Progenitor cell of endocrine pancreas (in vitro differentiated cells): ENCODE measurements around the gene AHDC1. TPM values are rescaled to one million over a fixed set of nuclear protein-coding genes. Genes with fewer than 3 reads are reported as not detected.

Source experiments
- DNase-seq: peaks from one replicate; pipeline ENCODE4 v3.0.0; 2021; ENCODE audit warnings: low spot score; ENCODE audit not compliant: unreplicated experiment
- H3K27ac Mint-ChIP-seq: 2 replicates; pipeline ENCODE4 v1.8.0; 2021; ENCODE audit warnings: mild to moderate bottlenecking, moderate library complexity, mixed read lengths
- H3K27me3 Mint-ChIP-seq: 2 replicates; pipeline ENCODE4 v1.8.0; 2021; ENCODE audit warnings: mixed read lengths
- H3K36me3 Mint-ChIP-seq: 2 replicates; pipeline ENCODE4 v1.8.0; 2022; ENCODE audit warnings: mixed read lengths; ENCODE audit not compliant: insufficient read depth
- H3K4me1 Mint-ChIP-seq: 2 replicates; pipeline ENCODE4 v1.8.0; 2021; ENCODE audit warnings: low read depth, mixed read lengths
- H3K4me3 Mint-ChIP-seq: 2 replicates; pipeline ENCODE4 v1.8.0; 2021; ENCODE audit warnings: low read depth, mild to moderate bottlenecking, moderate library complexity, mixed read lengths
- H3K9me3 Mint-ChIP-seq: 2 replicates; pipeline ENCODE4 v1.8.0; 2021; ENCODE audit warnings: low read depth, mixed read lengths
- total RNA-seq: library from RNA; stranded (reverse); gene quantifications from 2 replicates; pipeline ENCODE4 v1.2.1, GENCODE V29; 2021
- TF ChIP-seq, protein P1 (sequence below): fragments of 200-600 bp; sonication (generic); IDR thresholded peaks from one replicate; pipeline ENCODE4 v1.5.0; 2021; ENCODE audit warnings: antibody characterized with exemption, mild to moderate bottlenecking; ENCODE audit not compliant: unreplicated experiment

AHDC1 gene
- total RNA-seq, 1 donor from 2014 or later, result 53.3 TPM

GRCh38 chr1:27521861-27522431, 82.0 kb downstream of the AHDC1 start:
- TF ChIP-seq, protein P1, sequence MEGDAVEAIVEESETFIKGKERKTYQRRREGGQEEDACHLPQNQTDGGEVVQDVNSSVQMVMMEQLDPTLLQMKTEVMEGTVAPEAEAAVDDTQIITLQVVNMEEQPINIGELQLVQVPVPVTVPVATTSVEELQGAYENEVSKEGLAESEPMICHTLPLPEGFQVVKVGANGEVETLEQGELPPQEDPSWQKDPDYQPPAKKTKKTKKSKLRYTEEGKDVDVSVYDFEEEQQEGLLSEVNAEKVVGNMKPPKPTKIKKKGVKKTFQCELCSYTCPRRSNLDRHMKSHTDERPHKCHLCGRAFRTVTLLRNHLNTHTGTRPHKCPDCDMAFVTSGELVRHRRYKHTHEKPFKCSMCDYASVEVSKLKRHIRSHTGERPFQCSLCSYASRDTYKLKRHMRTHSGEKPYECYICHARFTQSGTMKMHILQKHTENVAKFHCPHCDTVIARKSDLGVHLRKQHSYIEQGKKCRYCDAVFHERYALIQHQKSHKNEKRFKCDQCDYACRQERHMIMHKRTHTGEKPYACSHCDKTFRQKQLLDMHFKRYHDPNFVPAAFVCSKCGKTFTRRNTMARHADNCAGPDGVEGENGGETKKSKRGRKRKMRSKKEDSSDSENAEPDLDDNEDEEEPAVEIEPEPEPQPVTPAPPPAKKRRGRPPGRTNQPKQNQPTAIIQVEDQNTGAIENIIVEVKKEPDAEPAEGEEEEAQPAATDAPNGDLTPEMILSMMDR, result no peak
- no peaks in the 10 kb centered on the region for H3K9me3 Mint-ChIP-seq
- H3K27ac Mint-ChIP-seq, result peak overlapping the region; percentile 76
- H3K27me3 Mint-ChIP-seq, result no peaks in the 10 kb centered on the region
- no peak overlapping the region for H3K4me3 Mint-ChIP-seq
- DNase-seq, result no peak
- H3K36me3 Mint-ChIP-seq, result no peaks in the 10 kb centered on the region
- peaks cover 56% of the 10 kb centered on the region for H3K4me1 Mint-ChIP-seq

DNA sequence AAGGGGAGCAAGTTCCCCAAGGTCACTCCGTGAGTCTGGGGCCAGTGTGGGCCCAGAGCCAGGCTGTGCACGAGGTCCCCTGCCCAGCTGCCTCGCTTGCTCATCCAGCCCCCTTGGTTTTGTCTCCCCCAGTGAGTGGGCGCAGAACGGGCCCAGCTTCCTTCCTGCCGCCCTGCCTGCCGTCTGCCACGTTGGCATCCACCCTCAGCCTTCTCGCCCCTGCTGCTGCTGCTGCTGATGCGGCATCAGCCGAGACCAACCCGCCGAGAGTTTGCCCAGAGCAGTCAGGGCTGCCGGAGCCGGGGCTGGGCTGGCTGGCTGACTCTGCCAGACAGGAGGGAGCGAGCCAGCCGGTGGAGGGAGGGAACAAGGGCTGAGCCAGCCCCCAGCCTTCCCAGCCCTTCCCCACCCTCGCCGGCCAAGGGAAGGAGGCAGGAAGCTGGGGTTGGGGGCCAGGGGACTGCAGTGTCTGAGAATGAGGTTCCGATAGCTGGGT, 82.6 kb downstream of the AHDC1 start:
- DNase-seq, result no peak
- H3K4me3 Mint-ChIP-seq, result no peak overlapping the region
- peak overlapping the region; percentile 68 for H3K27ac Mint-ChIP-seq
- H3K4me1 Mint-ChIP-seq, result peaks cover 51% of the 10 kb centered on the region
- H3K9me3 Mint-ChIP-seq, result no peaks in the 10 kb centered on the region
- TF ChIP-seq, protein P1, result no peak
- H3K36me3 Mint-ChIP-seq, result no peaks in the 10 kb centered on the region
- H3K27me3 Mint-ChIP-seq, result no peaks in the 10 kb centered on the region

DNA sequence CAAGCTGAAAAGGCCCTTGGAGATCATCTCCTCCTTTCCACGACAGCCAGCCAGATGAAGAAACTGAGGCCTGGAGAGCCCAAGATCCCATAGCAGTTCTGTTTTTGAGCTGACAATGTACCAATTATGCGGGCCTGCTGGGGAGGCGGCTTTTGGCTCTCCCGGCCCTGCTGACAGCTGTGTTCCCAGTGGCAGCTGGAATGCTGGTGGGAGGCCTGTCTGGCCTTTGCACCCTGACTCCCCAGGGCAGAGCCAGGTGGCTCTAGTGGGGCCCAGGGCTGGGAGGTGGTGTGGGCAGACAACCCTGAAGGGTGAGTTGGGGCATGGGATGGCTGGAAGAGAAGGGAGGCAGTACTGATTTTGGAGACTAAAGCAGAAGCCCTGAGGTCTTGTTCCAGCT, 83.3 kb downstream of the AHDC1 start:
- H3K4me3 Mint-ChIP-seq, result no peak overlapping the region
- H3K9me3 Mint-ChIP-seq, result no peaks in the 10 kb centered on the region
- H3K27me3 Mint-ChIP-seq, result no peaks in the 10 kb centered on the region
- peaks cover 43% of the 10 kb centered on the region for H3K4me1 Mint-ChIP-seq
- H3K27ac Mint-ChIP-seq, result no peak overlapping the region
- TF ChIP-seq, protein P1, result no peak
- no peak for DNase-seq
- no peaks in the 10 kb centered on the region for H3K36me3 Mint-ChIP-seq

- Mint-ChIP-seq H3K4me3 (no peak overlapping the region), H3K27ac (no peak overlapping the region), H3K9me3 (no peaks in the 10 kb centered on the region), H3K4me1 (peaks cover 37% of the 10 kb centered on the region), H3K27me3 (no peaks in the 10 kb centered on the region), H3K36me3 (no peaks in the 10 kb centered on the region)
- TF ChIP-seq, protein P1, result no peak
- DNase-seq, result no peak
Observed at GRCh38 chr1:27519331-27520258, 84.3 kb downstream of the AHDC1 start.

GRCh38 chr1:27518808-27519207, 85.1 kb downstream of the AHDC1 start:
- peaks cover 32% of the 10 kb centered on the region for H3K4me1 Mint-ChIP-seq
- DNase-seq, result no peak
- TF ChIP-seq, protein P1, result no peak
- H3K9me3 Mint-ChIP-seq, result no peaks in the 10 kb centered on the region
- no peaks in the 10 kb centered on the region for H3K36me3 Mint-ChIP-seq
- H3K27me3 Mint-ChIP-seq, result no peaks in the 10 kb centered on the region
- H3K4me3 Mint-ChIP-seq, result no peak overlapping the region
- H3K27ac Mint-ChIP-seq, result peak overlapping the region; percentile 58
